Femur (tissue), 1 donor: ENCODE results near the gene LITAFD.
"Not testable (repeated sequence)": the region's sequence is repeated elsewhere in the genome, so short reads cannot be mapped to it uniquely, and the experiment has no call there.

Experiments used
- DNase-seq: peaks from one replicate; pipeline ENCODE4 v3.0.0-alpha.2; 2017

The LITAFD gene

DNA sequence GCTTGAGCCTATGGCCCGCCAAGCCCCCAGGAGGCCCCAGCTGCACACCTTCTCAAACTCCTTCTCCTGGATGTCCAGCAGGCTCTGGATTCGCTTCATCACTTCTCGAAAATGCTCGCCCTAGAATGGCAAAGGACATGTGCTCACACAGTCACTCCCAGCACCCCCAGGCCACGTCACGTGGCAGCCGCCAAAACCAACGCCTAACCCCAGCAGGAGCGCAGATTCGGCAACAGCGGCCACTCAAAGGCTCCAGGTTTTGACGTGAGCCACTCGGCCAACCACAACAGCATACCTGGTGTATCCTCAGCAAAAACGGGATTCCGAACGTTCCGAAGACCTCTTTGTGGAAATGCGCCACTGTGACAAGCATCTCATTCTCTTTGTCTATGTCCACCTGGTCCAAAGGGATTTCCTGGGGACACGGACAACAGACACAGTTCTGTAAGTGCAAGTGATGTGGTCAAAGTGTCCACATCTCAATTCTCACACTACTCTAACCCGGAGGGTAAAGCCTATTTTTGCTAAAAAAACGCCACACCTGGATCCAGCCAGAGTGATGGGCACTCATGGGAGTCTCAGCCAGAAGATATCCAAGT lies 12.7 kb downstream of the LITAFD start:
- DNase-seq = no peak

DNA sequence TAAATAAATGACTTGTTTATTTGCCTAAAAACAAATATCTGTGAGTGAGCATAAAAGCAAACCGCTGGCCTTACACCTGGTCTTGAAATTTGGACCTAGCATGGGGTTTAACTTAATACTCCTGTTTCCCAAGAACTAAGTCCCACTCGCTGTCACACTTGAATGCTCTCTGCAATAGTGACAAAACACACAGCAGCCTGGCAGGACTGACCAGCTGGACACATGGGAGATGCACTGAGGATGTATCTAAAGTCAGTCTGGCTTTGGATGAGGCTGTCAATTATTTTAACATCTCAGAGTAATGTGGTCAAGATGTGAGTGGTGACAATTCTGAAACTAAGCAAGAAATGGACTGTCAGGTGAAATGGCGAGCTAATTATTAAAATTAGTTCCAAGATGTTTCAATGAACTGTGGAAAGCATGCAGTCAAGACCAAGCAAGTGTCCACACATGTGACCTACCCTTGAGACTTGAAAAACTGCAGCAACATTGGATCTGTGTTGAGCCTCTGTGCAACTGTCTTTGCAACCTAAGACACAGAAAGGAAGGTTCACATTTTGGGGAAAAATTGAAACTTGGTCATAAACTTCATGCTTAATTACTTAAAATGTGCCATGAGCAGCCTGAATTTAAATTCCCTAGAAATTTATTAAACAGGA lies 16.6 kb downstream of the LITAFD start:
- no peak for DNase-seq

DNA sequence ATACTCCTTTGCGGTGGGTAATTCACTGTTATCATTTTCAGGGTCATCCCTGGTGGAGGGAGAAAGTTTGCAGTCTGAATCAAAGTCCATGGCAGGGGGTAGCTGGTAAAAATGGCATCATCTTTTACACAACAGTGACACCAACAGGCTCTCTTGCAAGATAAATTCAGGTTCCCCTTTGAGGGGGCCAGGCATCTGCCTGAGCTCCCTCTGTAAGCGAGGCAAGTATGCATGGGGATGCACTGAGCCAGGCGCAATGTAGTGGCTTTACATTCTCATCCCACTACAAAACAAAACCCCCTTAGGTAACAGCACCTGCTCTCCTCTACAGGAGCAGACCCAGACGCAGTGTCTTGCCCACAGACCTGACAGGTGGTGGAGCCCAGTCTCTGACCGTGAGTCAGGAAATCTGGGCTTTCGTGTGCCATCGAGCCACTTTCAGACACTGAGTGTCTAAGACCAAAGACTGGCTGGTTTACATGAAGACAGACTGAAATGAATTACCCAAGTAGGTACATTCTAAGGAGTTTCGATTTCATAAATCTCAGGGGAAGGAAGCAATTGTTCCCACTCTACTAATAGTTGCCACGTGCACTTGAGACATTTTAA lies 17.7 kb downstream of the LITAFD start:
- DNase-seq = no peak

DNA sequence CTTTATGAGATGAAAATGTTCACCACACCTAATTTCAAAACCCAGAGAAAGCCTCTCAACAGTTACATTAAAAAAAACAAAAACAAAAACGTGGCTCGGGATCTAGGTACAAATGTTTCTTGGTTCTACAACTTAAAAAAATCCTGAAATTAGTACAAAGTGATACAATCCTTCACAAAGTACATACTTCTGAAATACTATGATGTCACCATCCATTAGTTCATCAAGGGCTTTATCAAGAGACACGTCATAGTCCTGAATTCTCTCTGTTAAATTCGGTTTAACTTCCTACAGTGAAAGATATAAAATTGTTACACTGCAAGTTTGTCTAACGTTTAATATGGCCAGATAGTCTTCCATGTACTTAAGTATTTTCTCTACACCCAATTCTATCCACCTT lies 18.2 kb downstream of the LITAFD start:
- no peak for DNase-seq

DNA sequence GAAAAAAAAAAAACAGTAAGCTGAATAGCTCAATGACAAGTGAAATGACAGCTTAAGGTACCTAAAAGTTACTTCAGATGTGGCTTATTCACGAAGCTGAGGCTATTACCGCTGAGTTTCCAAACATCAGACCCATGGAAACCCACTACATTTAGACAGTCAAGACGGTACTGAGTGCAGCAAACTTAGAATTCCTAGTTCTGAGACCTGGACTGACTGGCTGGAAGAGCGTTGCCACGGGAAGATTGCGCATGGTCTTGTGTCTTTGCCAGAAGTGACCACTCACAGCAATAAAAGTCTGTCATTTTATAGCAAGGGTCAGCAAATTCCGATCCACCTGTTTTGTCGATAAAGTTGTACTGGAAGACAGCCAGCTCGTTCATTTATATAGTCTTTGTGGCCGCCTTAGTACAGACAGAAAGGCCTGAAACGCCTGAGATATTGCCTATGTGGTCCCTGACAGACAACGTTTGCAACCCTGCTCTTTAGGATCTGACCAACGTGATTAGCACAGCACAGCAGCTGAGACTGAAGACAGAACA lies 19.2 kb downstream of the LITAFD start:
- DNase-seq = no peak

DNA sequence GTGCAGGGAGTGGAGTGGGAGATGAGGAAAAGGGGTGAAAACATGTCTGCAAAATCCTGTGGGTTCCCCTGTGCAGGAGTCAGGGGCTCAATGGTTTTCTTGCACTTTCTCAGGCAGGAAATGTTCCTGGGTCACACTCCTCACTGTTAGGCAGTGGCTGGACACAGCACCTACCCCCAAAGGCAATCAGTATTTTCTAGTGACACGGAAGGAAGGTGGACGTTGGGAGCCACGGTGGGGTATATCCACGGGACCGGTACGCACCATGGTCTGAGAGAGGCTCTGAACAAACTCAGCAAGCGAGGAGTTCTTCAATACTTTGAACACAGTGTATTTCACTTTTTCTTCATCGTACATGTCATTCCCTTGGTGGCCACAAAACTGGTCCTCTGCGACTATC lies 20.9 kb downstream of the LITAFD start:
- no peak for DNase-seq

DNA sequence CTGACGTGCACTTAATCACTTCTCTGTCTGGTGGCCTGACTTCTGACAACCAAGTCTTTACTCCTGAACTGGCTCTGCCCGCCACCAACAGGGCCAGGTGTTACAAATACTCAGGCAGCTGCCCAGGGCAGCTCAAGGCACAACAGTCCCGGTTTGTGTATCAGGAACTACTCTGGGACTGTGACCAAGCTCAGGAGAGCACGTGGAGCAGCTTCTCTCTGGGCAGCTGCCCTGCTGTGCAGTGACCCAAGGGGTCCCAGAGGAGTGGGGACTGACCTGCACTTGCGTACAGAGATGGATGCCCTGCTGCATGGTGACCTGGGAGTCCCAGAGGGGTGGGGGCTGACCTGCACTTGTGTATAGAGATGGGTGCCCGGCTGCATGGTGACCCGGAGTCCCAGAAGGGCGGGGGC lies 21.9 kb downstream of the LITAFD start:
- DNase-seq = no peak

DNA sequence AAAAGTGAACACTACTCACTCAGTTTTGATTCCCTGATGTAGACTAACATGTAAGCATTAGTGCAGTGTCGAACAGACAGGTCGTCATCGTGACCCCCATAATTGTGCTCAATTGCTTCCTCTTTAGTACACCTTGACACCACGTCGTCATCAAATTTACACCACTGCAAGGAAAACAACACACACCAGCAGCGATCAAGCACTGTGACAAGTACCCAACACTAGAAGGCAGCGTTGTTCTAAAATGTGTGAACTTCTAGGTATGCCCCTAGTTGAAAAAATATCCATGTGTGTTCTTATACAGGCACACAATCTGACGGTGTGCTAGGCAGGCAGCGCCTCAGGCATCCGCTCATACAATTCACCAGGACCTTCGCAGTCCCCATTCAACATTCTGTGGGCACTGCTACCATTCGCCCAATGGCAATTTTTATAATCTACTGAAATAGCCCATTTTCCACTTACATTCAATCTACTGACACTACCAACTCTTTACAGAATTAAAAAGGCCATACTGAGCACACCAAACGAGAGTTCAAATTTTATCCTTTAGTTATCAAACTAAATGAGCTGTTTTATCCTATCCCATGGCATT lies 23.1 kb downstream of the LITAFD start:
- no peak for DNase-seq

DNA sequence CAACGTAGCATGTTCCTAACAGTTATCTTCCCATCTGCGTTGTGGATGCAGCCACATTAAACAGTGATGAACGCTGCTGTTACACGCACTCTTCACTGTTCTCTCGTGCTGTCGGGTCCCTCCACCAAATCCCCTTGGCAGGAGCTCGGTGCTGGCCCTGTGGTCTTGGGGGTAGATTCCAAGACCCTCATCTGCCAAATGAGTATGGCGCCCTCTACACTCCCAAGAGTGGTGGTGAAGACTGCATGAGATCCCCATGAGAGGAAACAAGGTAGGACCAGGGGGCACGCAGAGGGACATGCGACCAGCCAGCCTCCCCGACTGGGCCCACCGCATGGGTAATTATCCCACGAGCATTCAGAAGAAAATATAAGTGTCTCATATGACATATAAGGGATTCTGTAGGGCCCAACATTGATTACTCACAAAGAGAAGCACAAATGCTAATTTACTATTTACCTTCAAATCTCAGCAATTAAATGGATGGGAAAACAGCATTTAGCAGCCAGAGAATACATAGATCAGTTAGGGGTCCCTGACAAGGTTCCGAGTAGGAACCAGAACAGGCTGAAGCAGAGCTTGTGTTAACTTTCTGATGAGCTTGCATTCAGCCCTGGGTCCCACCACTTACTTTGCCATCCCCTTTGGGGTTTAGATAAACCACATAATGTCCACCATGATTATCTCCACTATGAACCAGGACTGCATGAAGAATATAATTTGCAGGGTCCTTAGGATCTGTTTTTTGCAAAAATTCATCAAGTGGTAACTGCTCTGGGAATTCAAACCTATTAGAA lies 23.8 kb downstream of the LITAFD start:
- no peak for DNase-seq

DNA sequence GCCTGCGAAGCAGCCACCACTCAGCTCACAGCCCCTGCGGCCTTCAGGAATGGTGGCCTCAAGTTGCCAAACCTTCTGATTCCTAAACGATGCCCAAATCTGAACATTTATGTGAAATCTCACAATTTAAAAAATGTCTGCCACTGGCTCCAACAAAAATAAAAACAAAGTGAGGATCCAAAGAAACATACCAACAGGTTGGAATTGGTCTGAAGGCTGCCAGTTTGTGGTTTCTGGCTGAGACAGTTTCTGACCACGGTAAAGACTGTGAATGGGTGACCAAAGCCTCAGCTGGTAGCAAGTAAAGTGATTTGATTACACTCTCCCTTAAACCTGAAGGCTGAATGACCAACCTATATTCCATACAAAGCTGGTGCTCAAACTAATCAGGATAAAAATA lies 24.9 kb downstream of the LITAFD start:
- DNase-seq = no peak

DNA sequence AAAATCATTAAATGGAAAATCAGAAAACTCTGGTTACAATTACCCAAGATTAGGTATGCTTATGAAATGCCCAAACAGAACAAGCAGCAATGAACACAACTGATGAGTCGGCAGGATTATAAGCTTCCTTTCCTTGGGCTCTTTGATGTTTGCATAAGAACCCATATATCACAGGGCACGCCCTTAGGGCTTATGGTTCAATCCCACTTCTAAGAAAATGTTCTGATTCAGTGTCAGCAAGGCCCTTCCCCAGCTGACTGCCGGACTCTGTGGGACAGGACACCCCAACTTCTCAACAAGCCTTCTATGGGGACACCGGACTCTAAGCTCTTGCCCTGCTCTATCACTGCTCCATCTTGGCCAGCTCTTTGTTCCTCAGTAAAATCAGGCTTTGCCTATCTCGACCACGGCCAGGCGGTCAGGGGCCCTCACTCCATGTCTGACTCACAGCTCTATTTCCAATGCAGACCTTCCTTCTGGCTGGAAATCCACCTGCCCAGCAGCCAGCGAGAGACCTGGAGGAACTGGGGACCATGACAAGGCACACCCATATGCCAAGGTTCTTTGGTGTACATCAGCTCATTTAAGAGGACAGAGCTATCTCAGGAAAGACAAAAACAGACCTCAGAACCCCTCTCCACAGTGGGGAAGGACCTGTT lies 26.8 kb downstream of the LITAFD start:
- no peak for DNase-seq

DNA sequence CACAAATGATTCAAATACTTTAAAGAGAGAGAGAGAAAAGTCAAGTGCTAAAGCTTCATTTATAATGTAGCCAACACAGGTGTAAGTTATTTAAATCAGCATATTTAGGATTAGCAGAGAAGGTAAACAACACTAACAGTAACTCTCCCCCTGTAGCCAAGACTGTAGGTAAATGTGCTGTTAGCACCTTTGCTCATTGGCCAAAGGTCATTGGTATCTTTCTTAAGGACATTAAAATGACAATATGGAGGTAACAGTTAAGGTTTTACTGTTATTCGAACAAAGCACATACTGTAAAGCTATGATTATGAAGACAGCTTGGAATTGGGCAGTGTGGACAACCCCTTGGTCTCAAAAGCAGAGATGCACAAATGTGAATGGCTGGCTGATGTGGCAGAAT lies 28.7 kb downstream of the LITAFD start:
- DNase-seq = no peak

DNA sequence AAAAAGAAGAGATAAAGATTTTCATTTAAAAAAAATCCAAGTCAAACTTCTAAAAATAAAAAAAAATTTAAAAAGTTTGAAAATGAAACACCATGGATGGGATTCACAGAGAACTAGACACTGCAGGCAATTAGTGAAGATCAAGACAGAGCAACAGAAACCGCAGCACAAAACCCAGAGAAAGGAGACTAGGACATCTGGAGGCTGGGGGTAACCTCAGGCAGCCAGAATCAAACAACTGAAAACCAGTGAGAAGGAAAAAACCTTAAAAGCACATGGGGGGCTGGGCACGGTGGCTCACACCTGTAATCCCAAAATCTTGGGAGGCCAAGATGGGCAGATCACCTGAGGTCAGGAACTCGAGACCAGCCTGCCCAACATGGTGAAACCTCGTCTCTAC lies 30.6 kb downstream of the LITAFD start:
- no peak for DNase-seq

DNA sequence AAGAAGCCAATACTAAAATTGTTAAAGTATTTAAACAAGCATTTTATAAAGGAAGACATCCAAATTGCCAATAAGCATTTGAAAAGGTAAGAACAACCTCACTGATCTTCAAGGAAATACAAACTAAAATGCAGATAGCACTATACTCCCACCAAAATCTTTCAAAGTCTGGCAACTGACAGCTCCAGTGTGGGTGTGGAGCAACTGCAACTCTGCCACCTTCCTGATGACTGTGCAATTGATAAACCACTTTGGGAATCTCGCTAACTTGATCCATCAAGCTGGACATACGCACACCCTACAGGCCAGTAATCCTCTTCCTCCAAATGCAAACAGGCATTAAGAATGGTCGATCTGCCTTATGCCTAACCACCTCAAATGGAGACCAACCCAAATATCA lies 31.9 kb downstream of the LITAFD start:
- no peak for DNase-seq

DNA sequence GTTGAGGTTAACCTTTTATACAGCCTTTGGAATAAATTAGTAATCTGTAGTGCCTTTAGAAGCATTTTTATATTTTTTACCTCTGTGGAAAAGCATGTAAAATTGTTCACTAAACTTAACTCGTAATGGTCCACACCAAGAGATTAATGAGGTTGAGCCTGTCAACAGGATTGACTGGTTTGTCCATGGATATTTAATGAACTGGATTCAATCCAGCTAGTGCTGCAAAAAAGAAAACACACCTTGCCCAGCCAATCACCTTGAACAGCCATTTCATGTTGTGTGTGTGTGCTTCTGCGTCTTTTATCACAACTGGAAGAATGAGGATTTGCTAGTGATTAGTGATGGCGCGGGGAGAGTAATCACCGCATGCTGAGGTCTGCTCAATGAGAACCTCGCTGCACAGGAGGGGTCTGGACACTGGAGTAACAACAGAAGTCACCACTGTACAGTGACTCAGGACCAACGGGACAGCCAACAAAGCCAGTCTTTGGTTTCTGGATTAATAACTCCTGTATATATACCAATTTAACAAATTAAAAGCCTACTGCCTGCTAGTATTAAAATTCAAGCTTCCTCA lies 33.7 kb downstream of the LITAFD start:
- DNase-seq = no peak

DNA sequence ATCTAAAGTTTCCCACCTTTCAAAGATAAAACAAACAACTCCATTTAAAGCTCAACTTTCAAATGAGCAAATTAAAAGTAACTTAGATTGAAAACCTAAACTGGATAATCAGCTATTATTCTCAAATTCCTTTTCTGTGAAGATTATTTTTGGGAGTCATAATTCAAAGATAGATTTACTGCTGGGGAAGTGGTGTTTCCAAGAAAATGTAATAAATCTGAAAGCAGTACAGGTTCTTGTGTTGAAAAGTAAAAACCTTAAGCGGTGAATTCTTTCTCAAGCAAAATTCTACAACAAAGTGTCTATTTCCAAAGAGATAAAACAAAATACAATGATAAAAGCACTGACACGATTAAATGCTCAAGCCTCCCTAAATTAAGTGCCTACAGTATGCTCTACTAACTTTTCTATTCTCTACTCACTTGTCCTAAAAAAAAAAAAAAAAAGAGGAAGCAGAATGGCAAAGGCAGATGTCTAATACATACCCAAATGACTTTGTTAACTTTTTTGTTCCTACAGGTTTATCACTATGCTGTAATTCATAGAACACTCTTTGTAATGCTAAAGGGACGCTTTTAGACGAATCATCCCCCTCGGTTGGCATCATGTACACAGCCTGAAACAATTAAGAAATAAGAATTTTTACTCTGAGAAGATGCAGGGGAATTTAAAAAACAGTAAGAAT lies 34.5 kb downstream of the LITAFD start:
- no peak for DNase-seq

DNA sequence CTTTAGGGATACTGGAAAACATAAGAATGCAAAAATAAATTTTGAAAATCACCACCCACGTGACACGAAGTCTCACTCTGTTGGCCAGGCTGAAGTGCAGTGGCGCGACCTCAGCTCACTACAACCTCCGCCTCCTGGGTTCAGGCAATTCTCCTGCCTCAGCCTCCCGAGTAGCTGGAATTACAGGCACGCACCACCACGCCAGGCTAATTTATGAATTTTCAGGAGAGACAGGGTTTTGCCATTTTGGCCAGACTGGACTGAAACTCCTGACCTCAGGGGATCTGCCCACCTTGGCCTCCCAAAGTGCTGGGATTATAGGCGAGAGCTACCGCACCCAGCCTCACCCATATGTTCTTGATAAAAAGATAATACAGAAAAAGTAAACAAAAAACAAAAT lies 35.2 kb downstream of the LITAFD start:
- not testable (repeated sequence) for DNase-seq

DNA sequence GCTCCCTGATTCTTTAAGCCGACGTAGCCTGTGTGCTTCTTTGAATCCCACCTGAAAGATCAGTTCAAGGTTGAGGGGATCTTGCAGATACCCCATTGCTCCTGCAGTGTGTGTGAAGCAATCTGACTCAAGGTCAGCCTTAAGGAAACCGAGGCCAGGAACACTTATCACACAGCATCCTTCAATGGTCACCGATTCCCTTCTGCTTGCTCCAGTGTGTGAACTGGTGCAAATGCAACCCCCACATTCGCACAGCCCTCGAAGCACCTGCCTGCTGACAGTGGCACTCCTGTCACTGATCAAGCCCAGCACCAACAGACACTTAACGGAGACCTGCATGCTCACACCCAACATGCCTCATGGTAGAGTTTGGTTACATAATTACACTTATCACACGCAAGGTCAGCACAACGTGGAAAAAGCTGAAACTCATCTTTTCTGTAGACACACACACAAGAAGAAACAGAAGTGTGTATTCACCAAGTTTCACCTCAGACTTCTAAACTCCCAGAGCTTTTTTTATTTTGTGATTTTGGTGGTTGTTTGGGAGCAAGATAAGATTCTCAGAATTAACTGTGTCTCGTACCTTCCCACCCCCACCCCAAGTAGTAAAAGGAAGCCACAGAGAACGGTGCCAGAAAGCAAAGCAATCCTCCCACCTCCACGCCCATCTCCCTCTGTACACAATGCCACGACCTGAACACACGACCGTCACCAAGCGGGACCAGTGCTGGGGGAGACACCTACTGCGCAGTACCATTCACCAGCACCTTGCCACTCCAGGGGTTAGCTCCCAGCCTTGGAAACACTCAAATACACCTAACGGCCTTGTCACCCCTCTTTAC lies 37.2 kb downstream of the LITAFD start:
- DNase-seq = no peak

DNA sequence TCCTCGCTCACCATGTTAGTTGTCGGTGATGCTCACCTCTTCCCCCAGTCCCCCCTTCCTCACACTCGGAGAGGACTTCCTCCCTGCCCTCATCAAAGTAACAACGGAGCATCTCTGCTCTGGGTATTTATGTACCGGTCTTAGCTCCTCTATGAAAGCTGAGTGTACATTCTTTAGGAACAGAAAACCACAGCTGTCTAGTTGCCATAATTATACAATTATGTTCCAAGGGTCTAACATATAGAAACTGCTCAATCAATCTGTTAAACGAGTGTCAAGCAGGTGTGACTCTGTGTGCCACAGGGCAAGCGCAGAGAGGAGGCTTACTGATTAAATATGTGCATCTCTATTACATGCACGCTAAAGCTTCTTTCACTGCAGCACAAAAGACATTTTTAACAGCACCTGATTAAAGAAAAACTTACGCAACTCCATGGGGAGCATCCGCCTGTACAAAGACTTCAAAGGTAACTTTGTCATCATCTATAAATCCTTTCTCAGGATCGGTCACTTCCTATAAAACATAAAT lies 37.8 kb downstream of the LITAFD start:
- no peak for DNase-seq

DNA sequence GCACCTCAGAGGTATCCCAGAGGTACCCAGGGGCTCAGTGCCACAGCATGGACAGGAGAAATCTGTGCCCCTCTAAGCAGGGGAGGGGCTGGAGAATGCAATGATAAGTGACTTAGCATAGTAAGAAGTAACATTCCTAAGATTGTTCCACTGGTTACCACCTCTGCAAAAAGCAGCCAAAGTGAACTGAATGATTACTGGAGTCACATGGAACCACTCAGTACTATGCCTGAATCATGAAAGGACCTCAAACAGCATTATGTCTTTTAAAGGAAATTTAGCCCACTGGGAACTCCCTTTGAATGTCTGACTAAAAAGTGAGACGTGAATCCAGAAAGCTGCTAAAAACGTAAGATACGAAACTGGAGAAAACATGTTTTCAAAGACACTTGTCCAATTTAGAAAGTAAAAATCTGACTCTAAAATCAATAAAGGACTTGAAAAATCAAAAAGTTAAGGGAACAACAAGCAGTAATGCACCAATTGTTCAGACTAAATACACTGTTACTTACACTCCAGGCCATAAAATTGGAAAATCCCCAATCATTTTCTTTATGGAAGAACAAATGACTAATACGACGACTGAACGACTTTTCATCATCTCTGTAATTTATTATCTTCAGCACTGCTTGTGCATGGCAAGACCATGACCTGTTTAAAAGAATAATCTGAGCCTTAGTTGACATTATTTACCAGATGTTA lies 38.6 kb downstream of the LITAFD start:
- no peak for DNase-seq
